Measurements from ENCODE around the gene DDC.

DDC gene

DNA sequence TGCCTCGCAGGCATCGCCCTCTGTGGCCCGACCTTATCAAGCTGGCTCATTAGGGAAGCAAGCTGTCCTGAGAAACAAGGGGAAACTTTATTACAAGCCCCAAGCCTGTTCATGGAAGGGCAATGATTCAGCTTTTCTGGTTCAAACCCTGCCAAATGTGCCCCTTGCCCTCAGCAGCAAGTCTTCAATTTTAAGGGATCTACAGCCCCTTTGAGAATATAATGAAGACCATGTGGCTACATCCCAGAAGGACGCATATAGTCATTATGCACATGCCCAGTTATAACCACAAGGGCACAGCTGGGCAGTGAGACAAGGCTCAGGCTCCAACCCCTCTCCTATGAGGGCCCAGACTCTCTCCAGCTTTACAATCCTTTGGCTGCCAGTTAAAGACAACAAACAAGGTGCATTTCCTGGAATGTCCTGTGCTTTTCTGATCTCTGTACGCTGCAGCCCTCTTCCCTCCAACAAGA, 56.7 kb downstream of the DDC start:
- CTCF ChIA-PET = interaction anchor here (1.0 kb wide), 1 partner anchor 132 kb away, joined by 4 read pairs; no protein-coding TSS in a partner anchor

DNA sequence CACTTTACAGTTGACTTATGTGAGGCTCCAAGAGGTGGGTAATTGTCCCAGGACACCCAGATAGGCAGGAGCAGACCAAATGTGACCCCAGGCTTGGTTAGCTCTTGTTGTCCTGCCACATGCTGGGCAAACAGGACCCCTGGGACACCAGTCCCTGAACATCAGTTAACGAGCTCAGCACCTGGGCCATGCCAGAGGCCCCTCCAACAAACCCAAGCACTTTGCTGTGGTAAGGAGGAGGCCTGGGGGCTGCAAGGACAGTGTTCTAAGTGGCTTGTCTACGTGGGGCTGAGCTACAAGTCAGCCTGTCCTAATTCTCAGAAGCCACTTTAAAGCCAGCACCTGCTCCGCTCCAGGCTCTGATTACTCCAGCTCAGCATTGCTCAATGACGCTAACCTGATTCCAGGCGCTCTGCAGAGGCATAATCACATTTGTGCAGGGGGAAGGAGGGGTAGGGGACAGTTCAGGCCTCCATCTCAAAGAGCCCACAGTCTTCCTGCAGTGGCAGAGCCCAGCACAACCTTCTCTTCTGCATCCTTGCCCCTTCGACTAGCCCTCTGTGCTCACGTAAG, 57.2 kb downstream of the DDC start:
- POLR2A ChIA-PET = no interaction called here
- TF ChIP-seq, protein P1, sequence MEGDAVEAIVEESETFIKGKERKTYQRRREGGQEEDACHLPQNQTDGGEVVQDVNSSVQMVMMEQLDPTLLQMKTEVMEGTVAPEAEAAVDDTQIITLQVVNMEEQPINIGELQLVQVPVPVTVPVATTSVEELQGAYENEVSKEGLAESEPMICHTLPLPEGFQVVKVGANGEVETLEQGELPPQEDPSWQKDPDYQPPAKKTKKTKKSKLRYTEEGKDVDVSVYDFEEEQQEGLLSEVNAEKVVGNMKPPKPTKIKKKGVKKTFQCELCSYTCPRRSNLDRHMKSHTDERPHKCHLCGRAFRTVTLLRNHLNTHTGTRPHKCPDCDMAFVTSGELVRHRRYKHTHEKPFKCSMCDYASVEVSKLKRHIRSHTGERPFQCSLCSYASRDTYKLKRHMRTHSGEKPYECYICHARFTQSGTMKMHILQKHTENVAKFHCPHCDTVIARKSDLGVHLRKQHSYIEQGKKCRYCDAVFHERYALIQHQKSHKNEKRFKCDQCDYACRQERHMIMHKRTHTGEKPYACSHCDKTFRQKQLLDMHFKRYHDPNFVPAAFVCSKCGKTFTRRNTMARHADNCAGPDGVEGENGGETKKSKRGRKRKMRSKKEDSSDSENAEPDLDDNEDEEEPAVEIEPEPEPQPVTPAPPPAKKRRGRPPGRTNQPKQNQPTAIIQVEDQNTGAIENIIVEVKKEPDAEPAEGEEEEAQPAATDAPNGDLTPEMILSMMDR (IDR thresholded peaks at IDR 0.05; ENCODE audit: control extremely low read depth, extremely low read depth, low read depth, missing control alignments) = no peak
- no peak for DNase-seq (ENCODE audit: extremely low spot score)
- CTCF ChIA-PET = interaction anchor here (1.0 kb wide), 1 partner anchor 133 kb away, joined by 4 read pairs; no protein-coding TSS in a partner anchor

More for the DNA sequence above, 56.7 kb downstream of the DDC start:
- POLR2A ChIA-PET = no interaction called here
- TF ChIP-seq, protein P1 (IDR thresholded peaks at IDR 0.05; ENCODE audit: control extremely low read depth, extremely low read depth, low read depth, missing control alignments) = no peak
- DNase-seq (ENCODE audit: extremely low spot score) = no peak

DNA sequence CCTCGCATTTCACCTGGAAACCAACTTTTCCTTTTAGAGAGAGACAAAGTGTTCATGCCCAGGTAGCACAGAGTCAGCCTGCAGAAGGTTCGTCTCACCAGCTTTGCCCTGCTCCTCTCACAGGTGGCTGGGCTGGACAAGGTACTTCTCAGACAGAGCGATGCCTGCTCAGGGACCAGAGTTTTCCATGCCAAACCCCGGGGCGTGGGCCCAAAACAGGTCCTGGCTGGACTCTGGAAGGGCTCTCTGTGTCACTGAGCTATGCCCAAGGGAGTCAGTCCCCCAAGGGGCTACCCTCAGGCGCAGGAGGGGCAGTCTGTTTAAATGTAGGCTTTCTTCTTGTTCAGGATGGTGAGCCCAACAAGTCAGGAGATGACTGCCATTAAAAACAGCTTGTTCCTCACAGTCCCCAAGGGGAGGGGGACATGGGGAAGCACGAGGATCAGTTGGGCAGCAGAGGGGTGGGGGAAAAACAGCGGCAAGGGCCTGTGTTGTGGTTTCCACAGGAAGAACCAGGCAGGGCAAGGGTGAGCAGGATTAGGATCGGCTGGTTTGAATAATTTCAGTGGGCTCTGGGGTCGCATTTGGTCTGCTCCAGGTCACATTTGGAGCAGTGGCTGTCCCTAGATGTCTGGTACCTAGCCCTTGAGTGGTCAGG, 59.5 kb downstream of the DDC start:
- ChIA-PET POLR2A (no interaction called here), CTCF (no interaction called here)
- no peak for DNase-seq (ENCODE audit: extremely low spot score)
- TF ChIP-seq, protein P1 (IDR thresholded peaks at IDR 0.05; ENCODE audit: control extremely low read depth, extremely low read depth, low read depth, missing control alignments) = no peak

DNA sequence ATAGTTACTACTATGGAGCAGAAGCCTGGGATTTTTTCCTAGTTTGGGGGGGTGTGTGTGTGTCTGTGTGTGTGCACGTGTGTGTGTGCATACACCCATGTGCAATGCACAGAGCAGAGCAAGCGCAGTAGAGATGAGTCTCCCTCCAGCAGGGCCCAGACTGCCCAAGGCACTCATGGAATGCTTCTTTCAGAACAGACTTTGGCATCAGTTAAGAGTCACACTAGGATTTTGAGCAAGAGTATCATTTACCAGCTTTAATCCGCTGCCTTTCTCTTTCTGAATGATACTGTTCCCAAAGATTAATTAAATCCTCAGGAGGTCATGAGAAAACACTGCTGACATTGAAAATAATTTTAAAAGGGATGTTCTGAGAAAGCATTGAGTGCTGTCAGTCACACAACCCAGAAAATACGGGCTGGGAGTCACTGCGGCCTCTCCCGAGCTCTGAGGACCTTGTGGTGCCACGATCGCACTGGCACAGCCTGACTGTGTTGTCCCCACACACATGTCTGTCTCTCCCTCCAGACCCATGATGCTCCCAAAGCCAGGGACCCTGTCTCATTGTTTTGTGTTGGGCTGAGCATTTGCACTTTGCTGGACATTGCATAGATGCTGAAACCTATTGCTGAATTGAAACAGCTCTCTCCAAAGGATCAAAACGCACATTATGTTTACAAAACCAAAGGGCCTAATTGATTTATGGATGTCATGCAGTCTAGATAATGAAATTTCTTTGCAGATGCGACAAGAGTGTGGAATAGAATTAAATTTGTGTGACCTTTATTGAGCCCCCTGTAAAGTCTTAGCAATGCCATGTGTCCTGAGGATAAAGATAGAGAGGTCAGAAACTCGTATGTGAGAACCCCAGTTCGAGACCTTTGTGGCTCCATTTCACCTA, 60.3 kb downstream of the DDC start:
- CTCF ChIA-PET = no interaction called here
- DNase-seq (ENCODE audit: extremely low spot score) = no peak
- POLR2A ChIA-PET = no interaction called here
- TF ChIP-seq, protein P1 (IDR thresholded peaks at IDR 0.05; ENCODE audit: control extremely low read depth, extremely low read depth, low read depth, missing control alignments) = no peak

DNA sequence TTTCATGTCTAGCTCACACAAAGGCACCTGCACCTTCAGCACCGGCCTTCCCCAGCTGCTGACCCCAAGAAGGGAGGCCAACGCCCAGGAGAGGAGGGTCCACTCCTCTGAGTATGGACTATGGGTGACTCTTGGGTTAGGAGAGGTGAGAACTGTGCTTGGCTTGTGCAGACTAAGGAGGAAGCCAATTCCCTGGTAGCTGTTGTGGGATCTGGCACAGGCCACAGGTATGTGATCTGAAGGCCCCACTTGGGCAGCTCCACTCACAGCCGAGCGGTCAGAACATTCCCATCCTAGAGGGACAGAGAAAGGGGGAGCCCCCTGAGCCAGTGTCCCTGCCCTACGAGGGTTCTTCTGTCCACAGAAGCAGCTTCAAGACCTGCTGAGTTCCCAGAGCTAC, 62.3 kb downstream of the DDC start:
- no peak for DNase-seq (ENCODE audit: extremely low spot score)
- TF ChIP-seq, protein P1 (IDR thresholded peaks at IDR 0.05; ENCODE audit: control extremely low read depth, extremely low read depth, low read depth, missing control alignments) = no peak
- ChIA-PET POLR2A (no interaction called here), CTCF (interaction anchor here (0.8 to 1.5 kb wide), 2 partner anchors 9 to 36 kb away, joined by 3 read pairs; no protein-coding TSS in a partner anchor)

DNA sequence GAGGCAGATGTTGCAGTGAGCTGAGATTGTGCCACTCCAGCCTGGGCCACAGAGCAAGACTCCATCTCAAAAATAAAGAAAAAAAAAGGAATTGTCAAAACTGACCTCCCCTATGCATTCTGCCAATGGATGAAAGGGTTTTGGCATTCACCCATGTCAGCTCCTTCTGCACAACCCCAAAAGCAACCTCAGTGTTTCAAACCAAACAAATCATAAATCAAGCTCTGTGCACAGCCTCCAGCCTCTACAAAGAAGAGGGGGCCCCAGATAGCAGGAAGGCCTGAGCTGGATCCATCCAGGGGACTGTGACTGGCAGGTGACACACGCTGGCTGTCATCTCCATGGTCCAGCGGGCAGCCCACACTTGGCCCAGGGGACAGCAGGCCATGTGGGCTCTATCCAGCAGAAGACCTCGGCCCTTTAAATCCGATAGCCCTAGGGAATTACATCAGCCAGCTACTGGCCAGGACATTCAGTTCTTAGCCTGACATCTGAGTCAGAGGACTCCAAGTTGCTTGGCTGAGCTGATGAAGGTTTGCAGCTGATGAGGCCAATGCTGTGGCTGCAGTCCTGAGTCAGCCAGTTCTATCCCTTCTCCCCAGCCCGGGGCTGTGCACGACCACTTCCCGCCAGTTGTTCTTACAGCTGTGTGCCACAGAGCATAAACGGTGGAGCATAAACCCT, 63.1 kb downstream of the DDC start:
- ChIA-PET CTCF (interaction anchor here (1.5 kb wide), 1 partner anchor 10 kb away, joined by 3 read pairs; no protein-coding TSS in a partner anchor), POLR2A (no interaction called here)
- TF ChIP-seq, protein P1 (IDR thresholded peaks at IDR 0.05; ENCODE audit: control extremely low read depth, extremely low read depth, low read depth, missing control alignments) = no peak
- DNase-seq (ENCODE audit: extremely low spot score) = no peak
